ENCODE data around the gene ARHGAP23. TPM values are rescaled to one million over a fixed set of nuclear protein-coding genes. Genes with fewer than 3 reads are reported as not detected.
"Not testable (repeated sequence)": the region's sequence is repeated elsewhere in the genome, so short reads cannot be mapped to it uniquely, and the experiment has no call there.

Gene ARHGAP23
- total RNA-seq, 1 donor from 2014 or later: 157 TPM

DNA sequence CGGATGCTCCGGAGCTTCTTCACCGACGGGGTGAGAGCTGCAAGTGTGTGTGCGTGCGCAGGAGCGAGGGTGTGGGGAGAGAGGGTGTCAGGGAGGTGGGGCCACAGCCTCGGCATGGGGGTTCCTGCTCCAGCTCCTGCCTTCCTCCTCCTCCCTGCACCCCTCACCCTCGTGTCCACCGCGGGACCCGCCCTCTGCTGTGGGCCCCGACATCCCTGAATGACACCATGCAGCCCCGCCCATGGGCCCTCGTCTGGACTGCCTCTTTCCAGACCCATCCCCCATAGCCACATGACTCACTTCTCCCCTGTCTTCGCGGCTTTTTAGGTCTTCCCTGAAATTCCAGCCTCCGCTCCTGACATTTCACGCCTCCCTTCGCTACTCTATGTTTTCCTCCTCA, 41.6 kb downstream of the ARHGAP23 start:
- H3K36me3 Mint-ChIP-seq (ENCODE audit: low read depth): peaks cover 41% of the 10 kb centered on the region
- TF ChIP-seq, protein P1, sequence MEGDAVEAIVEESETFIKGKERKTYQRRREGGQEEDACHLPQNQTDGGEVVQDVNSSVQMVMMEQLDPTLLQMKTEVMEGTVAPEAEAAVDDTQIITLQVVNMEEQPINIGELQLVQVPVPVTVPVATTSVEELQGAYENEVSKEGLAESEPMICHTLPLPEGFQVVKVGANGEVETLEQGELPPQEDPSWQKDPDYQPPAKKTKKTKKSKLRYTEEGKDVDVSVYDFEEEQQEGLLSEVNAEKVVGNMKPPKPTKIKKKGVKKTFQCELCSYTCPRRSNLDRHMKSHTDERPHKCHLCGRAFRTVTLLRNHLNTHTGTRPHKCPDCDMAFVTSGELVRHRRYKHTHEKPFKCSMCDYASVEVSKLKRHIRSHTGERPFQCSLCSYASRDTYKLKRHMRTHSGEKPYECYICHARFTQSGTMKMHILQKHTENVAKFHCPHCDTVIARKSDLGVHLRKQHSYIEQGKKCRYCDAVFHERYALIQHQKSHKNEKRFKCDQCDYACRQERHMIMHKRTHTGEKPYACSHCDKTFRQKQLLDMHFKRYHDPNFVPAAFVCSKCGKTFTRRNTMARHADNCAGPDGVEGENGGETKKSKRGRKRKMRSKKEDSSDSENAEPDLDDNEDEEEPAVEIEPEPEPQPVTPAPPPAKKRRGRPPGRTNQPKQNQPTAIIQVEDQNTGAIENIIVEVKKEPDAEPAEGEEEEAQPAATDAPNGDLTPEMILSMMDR (IDR thresholded peaks at IDR 0.05): no peak
- no peaks in the 10 kb centered on the region for H3K27me3 Mint-ChIP-seq (ENCODE audit: low read depth)
- no peak for DNase-seq (ENCODE audit: low spot score)
- peaks cover 53% of the 10 kb centered on the region for H3K4me1 Mint-ChIP-seq (ENCODE audit: low read depth)
- H3K9me3 Mint-ChIP-seq (ENCODE audit: low read depth): no peaks in the 10 kb centered on the region
- peak overlapping the region; percentile 76 for H3K27ac Mint-ChIP-seq (ENCODE audit: unreplicated experiment)
- peak overlapping the region; percentile 9 for H3K4me3 Mint-ChIP-seq (ENCODE audit: unreplicated experiment)

DNA sequence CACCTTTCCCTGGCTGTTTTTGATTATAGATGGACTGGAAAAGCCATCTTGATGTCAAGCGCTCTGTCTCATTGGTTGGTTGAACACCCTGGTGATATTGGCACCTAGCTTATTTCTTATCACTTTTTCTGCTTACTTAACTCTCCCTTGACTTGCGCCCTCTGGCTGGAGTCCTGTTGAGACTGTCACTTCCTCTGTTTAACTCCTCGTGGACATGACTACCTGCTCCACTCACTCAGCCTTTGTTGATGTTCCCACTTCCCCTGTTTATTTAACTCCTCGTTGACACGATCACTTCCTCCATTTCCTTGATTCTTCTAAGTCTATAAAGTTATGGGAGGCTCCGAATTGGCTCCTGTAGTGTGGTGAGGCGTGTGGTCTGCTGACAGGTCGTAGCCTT, 43.0 kb downstream of the ARHGAP23 start:
- not testable (repeated sequence) for DNase-seq (ENCODE audit: low spot score); H3K9me3 Mint-ChIP-seq (ENCODE audit: low read depth); H3K4me3 Mint-ChIP-seq (ENCODE audit: unreplicated experiment); H3K27me3 Mint-ChIP-seq (ENCODE audit: low read depth)
- peaks cover 51% of the 10 kb centered on the region for H3K36me3 Mint-ChIP-seq (ENCODE audit: low read depth)
- H3K4me1 Mint-ChIP-seq (ENCODE audit: low read depth): peaks cover 42% of the 10 kb centered on the region
- H3K27ac Mint-ChIP-seq (ENCODE audit: unreplicated experiment): peak overlapping the region; percentile 29

DNA sequence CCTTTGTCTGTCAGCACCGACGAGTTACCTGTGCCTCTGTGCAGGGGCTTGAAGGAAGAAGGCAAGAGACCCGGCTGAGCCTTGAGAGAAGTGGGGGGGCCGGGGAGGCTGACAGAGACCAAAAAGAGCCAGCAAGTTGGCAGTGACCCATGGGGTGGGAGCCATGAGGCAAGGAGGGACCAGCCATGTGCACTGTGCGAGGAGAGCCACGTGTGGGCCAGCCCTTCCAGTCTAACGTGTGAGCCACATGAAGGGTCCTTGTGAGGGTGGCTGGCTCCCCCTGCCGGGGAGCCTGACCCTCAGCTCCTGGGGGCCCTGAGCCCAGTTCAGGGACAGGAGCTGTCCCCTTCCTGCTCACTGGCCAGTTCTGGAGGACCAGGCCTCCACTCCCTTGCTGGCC, 46.4 kb downstream of the ARHGAP23 start:
- TF ChIP-seq, protein P1 (IDR thresholded peaks at IDR 0.05): peak; percentile 67
- not testable (repeated sequence) for H3K27me3 Mint-ChIP-seq (ENCODE audit: low read depth); DNase-seq (ENCODE audit: low spot score); H3K4me3 Mint-ChIP-seq (ENCODE audit: unreplicated experiment); H3K9me3 Mint-ChIP-seq (ENCODE audit: low read depth); H3K27ac Mint-ChIP-seq (ENCODE audit: unreplicated experiment)
- Mint-ChIP-seq H3K4me1 (ENCODE audit: low read depth) (peaks cover 21% of the 10 kb centered on the region), H3K36me3 (ENCODE audit: low read depth) (peaks cover 46% of the 10 kb centered on the region)

DNA sequence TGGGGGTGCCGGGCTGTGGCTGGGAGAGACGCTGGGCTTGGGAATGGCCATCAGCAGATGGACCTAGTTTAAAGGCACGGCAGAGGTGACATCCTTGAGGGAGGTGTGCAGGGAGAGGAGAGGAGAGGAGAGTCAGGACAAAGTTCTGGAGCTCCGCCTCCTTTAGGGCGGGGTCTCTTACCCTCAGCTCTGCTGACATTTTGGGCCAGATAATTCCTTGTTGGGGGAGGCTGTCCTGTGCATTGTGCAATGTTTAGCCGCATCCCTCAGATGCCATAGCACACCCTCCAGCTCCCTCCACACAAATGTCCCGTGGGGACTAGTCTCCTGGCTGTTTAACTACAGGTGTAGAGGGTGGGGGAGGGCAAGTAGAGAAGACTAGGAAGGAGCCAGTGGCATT, 48.3 kb downstream of the ARHGAP23 start:
- peak overlapping the region; percentile 77 for H3K27ac Mint-ChIP-seq (ENCODE audit: unreplicated experiment)
- TF ChIP-seq, protein P1 (IDR thresholded peaks at IDR 0.05): no peak
- peaks cover 10% of the 10 kb centered on the region for H3K4me1 Mint-ChIP-seq (ENCODE audit: low read depth)
- peaks cover 40% of the 10 kb centered on the region for H3K36me3 Mint-ChIP-seq (ENCODE audit: low read depth)
- DNase-seq (ENCODE audit: low spot score): no peak
- H3K9me3 Mint-ChIP-seq (ENCODE audit: low read depth): no peaks in the 10 kb centered on the region
- no peaks in the 10 kb centered on the region for H3K27me3 Mint-ChIP-seq (ENCODE audit: low read depth)
- no peak overlapping the region for H3K4me3 Mint-ChIP-seq (ENCODE audit: unreplicated experiment)

DNA sequence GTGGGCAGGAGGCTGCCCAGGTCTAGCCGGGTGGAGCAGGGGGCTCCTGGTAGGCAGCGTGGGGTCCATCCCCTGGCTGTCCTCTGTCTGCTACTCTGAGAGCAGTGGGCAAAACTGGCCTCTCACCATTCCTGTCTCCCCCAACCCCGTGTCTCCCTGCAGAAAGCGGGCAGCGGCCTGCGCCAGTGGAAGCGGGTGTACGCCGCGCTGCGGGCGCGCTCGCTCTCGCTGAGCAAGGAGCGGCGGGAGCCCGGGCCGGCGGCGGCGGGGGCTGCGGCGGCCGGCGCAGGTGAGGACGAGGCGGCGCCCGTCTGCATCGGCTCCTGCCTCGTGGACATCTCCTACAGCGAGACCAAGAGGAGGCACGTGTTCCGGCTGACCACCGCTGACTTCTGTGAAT, 49.2 kb downstream of the ARHGAP23 start:
- Mint-ChIP-seq H3K36me3 (ENCODE audit: low read depth) (peaks cover 34% of the 10 kb centered on the region), H3K27ac (ENCODE audit: unreplicated experiment) (peak overlapping the region; percentile 77)
- not testable (repeated sequence) for H3K9me3 Mint-ChIP-seq (ENCODE audit: low read depth); H3K27me3 Mint-ChIP-seq (ENCODE audit: low read depth); DNase-seq (ENCODE audit: low spot score); H3K4me1 Mint-ChIP-seq (ENCODE audit: low read depth); H3K4me3 Mint-ChIP-seq (ENCODE audit: unreplicated experiment)

DNA sequence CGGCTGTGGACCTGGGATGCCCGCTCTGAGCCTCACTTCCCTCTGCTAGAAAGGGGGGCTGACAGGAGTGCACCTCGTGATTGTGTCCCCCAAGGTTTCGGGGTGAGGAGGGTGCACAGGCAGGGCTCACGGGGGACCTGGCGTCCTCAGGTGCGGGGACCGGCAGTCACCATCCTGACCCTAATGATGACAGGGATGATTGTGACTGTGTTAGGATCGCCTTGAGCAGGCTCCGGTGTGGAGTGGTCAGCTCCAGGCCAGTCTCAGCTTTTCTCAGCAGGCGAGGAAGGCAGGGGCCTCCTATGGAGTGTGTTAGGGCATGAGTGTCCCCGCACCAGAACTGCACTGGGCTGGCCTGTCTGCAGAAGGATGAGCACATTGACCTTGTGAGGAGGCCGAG, 49.7 kb downstream of the ARHGAP23 start:
- H3K4me3 Mint-ChIP-seq (ENCODE audit: unreplicated experiment); H3K27ac Mint-ChIP-seq (ENCODE audit: unreplicated experiment); H3K9me3 Mint-ChIP-seq (ENCODE audit: low read depth); H3K27me3 Mint-ChIP-seq (ENCODE audit: low read depth); DNase-seq (ENCODE audit: low spot score): not testable (repeated sequence)
- peaks cover 13% of the 10 kb centered on the region for H3K4me1 Mint-ChIP-seq (ENCODE audit: low read depth)
- peaks cover 36% of the 10 kb centered on the region for H3K36me3 Mint-ChIP-seq (ENCODE audit: low read depth)

DNA sequence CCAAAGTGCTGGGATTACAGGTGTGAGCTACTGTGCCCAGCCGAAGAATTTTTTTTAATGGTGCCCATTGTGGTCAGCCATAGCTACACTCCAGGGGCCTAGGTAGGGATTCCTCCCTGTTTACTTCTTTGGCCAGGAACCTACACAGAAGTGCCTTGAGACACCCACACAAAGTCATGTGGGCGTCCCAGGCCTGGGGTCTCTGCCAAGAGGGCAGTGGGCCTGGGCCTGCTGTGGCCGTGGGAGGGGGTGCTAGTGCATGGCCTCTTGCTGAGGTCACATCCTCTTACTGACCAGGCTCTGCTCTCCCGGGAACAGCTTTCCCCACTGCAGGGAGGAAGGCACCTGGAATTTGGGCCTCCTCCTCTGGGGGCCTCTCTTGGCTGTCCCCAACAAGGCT, 50.4 kb downstream of the ARHGAP23 start:
- H3K36me3 Mint-ChIP-seq (ENCODE audit: low read depth): peaks cover 36% of the 10 kb centered on the region
- H3K27ac Mint-ChIP-seq (ENCODE audit: unreplicated experiment); H3K9me3 Mint-ChIP-seq (ENCODE audit: low read depth): not testable (repeated sequence)

More for the DNA sequence above, 50.4 kb downstream of the ARHGAP23 start:
- not testable (repeated sequence) for DNase-seq (ENCODE audit: low spot score); H3K4me3 Mint-ChIP-seq (ENCODE audit: unreplicated experiment); H3K27me3 Mint-ChIP-seq (ENCODE audit: low read depth)
- H3K4me1 Mint-ChIP-seq (ENCODE audit: low read depth): peaks cover 18% of the 10 kb centered on the region

Data from chondrocyte (in vitro differentiated cells).